NCI-H2029 treated with DMSO at 0.1 percent for 48 hours (cell line): Measurements from ENCODE around the gene GPR68.

Source experiments
- DNase-seq: peaks from one replicate; lab custom pipeline; 2025; lab: John Stamatoyannopoulos, UW

The GPR68 gene, protein sequence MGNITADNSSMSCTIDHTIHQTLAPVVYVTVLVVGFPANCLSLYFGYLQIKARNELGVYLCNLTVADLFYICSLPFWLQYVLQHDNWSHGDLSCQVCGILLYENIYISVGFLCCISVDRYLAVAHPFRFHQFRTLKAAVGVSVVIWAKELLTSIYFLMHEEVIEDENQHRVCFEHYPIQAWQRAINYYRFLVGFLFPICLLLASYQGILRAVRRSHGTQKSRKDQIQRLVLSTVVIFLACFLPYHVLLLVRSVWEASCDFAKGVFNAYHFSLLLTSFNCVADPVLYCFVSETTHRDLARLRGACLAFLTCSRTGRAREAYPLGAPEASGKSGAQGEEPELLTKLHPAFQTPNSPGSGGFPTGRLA

GRCh38 chr14:91244501-91244901 is at the start of gene GPR68:
GPR68 (minus strand) TSS chr14:91244704; CDS start chr14:91235050, 9,654 bp downstream.
- DNase-seq = no peak

GRCh38 chr14:91294153-91294552 is 49.6 kb upstream of the GPR68 start:
- DNase-seq = no peak

DNA sequence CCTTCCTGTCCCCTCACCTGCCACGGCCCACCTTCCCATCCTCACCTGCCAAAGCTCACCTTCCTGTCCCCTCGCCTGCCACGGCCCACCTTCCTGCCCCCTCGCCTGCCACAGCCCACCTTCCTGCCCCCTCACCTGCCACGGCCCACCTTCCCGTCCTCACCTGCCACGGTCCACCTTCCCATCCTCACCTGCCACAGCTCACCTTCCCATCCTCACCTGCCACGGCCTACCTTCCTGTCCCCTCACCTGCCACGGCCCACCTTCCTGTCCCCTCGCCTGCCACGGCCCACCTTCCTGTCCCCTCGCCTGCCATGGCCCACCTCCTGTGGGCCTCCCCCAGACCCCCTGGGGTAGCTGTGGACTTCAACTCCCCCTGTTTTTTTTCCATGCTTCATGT is 48.8 kb upstream of the GPR68 start:
- DNase-seq = no peak

- no peak for DNase-seq
Measured at GRCh38 chr14:91292491-91292890, 48.0 kb upstream of the GPR68 start.

- DNase-seq = no peak
Measured at GRCh38 chr14:91291786-91292405, 47.4 kb upstream of the GPR68 start.

- no peak for DNase-seq
Measured at GRCh38 chr14:91290986-91291385, 46.5 kb upstream of the GPR68 start.

GRCh38 chr14:91289464-91289863 is 45.0 kb upstream of the GPR68 start:
- DNase-seq = no peak

DNA sequence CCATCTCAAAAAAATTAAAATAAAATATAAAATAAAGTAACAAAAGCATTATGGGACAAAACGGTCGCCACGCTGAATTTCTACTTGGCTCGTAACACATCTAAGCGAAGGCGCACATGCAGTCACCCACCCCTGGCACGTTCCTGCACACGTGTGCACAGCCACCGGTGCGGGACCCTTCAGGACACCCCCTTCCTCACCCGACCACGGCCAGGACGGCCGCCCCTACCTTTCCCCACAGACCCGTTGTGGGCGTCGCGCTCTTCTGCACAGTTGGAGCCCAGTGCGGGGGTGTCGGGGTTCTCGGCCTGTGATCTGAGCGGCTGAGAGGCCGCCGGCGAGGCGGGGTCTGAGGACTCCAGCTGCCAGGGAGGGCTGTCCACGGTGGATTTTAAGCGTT is 44.4 kb upstream of the GPR68 start:
- DNase-seq = no peak

- DNase-seq = no peak
Measured at GRCh38 chr14:91286530-91286937, 42.0 kb upstream of the GPR68 start.

- DNase-seq = no peak
Measured at GRCh38 chr14:91284791-91285548, 40.5 kb upstream of the GPR68 start.

DNA sequence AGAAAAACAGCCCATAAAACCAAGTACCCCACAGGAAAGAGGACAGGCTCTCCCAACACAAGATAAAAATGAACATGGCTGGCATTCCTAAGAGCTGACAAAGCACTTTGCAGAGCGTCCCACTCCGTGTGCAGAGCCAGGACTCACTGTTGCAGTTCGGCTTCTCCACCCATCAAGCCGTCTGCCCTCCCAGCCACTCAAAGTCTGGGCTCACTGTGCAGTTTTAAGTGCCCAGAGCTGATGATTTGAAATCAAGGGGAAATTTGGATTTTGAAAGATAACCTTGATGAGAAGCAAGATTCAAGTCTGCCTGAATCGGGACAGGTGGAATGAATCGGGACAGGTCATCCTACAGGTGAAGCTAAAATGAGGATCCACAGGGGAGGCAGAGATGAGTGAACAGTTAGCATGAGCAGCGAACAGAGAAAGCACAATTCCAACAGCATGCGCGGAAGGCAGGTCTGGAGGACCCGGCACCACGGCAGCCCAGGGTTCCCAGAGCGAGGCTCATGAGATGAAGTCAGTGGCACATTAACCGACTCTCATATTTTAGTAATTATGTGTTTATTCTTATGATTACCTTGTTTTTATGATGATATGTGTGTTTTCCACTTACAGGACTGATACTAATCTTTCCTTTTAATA is 39.8 kb upstream of the GPR68 start:
- DNase-seq = no peak

GRCh38 chr14:91283666-91284065 is 39.2 kb upstream of the GPR68 start:
- no peak for DNase-seq

DNA sequence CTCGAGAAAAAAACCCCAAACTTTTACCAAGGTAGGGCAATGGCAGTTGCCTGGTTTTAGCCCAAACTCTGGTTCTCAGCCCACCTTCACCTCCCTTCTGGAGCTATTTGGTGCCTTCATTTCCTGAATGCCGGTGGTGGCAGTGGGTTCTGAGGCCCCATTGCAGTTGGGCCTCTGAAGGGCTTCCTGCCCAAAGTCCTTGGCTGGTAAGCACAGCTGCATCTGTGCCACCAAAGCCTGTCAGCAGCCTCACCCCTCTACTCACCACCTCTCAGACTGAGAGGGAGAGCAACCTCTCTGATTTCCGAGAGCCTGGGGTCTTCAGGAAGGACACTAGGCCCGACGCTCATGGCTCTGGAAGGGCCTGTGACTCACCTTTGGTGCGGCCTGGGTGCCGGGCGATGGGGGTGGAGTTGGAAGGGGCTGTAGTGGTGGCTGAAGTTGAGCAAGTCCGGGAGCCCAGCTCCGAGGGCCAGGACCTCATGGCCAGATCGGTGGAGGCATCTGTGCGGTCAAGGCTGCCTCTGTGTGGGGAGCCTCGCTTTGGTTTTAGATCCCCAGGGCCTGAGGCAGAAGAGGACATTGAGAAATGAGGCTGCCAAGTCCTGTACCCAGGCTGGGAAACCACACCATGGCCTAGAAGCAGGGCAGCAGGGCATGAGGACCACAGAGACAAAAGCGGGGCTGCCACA is 38.6 kb upstream of the GPR68 start:
- no peak for DNase-seq

- no peak for DNase-seq
Measured at GRCh38 chr14:91281346-91281745, 36.8 kb upstream of the GPR68 start.

DNA sequence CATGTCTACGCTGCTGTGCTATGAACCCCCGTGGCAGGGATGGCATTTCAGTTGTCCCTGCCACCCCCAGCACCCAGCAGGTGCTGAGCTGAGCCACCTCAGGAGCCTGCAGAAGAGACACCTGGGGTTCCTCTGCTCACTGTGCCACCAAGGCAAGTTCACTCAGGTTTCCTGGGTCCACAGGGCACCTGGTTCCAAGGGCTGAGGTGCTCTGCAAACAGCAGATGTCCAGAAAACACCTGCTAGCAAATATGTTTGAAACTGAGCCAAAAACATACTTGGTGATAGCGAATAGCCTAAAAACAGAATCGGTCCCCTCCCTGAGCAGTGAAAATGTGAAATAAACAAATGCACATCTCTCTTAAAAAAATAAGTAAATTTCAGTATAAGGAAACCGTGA is 35.6 kb upstream of the GPR68 start:
- DNase-seq = peak; percentile 14

- no peak for DNase-seq
Measured at GRCh38 chr14:91279354-91279753, 34.9 kb upstream of the GPR68 start.

DNA sequence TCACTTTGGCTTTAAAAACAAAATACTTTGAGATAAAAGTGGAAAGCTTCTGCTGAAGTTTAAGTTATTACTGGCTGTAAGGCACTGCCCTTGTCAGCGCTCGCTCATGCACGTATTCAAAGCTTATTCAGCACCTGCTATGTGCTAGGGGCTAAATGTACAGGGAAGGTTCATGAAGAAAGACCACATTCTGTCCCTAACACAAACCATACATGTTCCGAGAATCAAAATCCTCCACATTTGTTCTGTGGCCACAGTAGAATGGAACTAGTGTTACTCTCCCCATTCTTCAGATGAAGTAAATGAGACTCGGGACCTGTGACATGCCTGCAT is 33.8 kb upstream of the GPR68 start:
- no peak for DNase-seq

DNA sequence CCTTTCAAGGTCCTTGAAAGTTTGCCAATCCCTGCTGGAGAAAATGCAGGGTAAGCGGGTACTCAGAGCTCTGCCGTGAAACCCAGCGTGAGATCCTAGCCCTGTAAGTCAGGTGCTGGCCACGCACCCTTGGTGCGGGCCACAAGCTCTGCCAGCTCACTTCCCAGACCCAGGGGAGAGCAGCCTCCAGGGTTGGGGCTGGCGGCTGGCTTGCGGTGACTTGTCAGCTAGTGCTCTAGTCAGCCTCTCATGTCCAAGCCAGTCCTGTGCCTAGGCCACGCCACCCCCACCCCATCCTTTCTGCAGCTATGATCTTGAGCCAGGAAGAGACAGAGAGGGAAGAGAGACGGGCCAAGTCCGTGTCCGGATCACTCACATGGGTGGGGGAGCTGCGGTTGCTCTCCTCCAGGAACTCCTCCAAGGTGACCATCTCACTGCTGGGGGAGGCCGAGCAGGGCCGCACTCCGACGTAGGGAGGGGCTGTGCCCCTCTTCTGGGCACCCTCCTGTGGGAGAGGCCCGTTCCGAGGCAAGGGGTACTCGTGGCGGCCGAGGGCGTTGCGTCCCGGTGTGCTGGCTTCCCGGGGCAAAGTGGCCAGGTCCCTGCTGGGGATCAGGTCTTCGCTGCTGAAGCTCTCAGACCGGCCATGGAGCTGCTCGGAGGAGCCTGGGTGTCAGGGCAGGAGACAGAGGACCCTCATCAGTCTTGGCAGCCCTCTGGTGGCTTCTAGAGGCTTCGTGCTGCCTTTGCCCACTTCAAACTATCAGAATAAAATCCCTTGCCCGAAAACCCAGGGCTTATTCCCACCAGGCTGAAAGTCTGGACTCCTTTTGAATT is 33.3 kb upstream of the GPR68 start:
- no peak for DNase-seq

GRCh38 chr14:91274796-91275195 is 30.3 kb upstream of the GPR68 start:
- DNase-seq = no peak

- DNase-seq = no peak
Measured at GRCh38 chr14:91273885-91274273, 29.4 kb upstream of the GPR68 start.

DNA sequence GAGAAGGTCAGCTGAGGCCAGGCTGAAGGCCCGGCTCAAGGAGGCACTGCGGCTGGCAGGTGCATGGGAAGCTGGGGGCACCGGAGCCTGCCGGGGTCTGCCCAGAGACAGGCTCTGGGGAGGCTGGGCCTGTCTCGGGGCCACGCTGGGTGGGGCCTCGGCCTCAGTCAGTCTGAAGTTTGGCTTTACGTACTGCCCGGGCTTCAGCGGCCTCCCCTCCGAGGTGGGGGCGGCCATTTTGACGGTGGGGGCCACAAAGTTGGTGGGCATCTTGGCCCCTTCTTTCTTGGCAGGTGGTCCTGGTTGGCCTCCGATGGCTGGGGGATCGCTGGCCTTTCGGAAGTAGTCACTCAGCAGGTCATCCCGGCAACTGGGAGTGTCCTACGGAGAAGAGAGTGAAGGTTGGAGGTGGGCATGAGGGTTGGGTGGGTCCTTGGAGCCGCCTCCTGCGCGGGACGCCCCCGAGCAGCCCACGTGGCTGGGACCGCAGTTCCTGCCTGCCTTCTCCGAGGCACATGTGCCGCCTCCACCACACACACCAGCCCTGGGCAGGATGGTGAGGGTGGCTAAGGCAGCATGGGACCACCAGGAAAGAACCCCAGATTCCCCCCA is 28.9 kb upstream of the GPR68 start:
- no peak for DNase-seq
